K562 (cell line): ENCODE data around the gene FCHSD1. TPM values are rescaled to one million over a fixed set of nuclear protein-coding genes. Genes with fewer than 3 reads are reported as not detected.
A peak's percentile ranks its signal among the peaks of the same experiment; 100 is the strongest.

Experiments
- BACH1 ChIP-seq: fragments of 200-800 bp; sonication (Bioruptor generic); IDR thresholded peaks from 2 replicates; pipeline ENCODE4 v1.6.1; 2016; ENCODE audit warnings: missing genetic modification characterization, missing compliant biosample characterization
- BRD4 ChIP-seq: fragments of 200-600 bp; sonication (generic); IDR thresholded peaks from 2 replicates; pipeline ENCODE4 v1.6.1; 2017; ENCODE audit warnings: inconsistent platforms
- CBFA2T3 ChIP-seq: fragments of 450-650 bp; IDR thresholded peaks from 2 replicates; pipeline ENCODE4 v1.6.1; 2017
- CEBPB ChIP-seq: fragments of 450-650 bp; IDR thresholded peaks from 2 replicates; pipeline ENCODE4 v1.6.1; 2016; ENCODE audit warnings: missing genetic modification characterization, missing compliant biosample characterization
- CEBPG ChIP-seq, 3 experiments: fragments of 200-800 bp in 1 of 3; sonication (Bioruptor generic) in 1 of 3; sonication (generic) in 1 of 3; formaldehyde crosslinking in 1 of 3; IDR thresholded peaks in 2 of 3; conservative IDR thresholded peaks in 1 of 3; 2 replicates each; pipeline versions ENCODE4 v1.6.1 to v1.8.0; 2016 to 2022; ENCODE audit warnings: missing compliant biosample characterization in 2 of 3, missing genetic modification characterization in 2 of 3, mild to moderate bottlenecking in 1 of 3, missing genetic modification reagents in 1 of 3
- ETV1 ChIP-seq: fragments of 450-650 bp; conservative IDR thresholded peaks from 2 replicates; pipeline ENCODE4 v1.6.1; 2016; ENCODE audit warnings: missing genetic modification characterization, control low read depth, low read depth, missing compliant biosample characterization
- KLF16 ChIP-seq: IDR thresholded peaks from 2 replicates; pipeline ENCODE4 v1.6.1; 2016; ENCODE audit warnings: antibody characterized with exemption
- MAFG ChIP-seq: fragments of 450-650 bp; conservative IDR thresholded peaks from 2 replicates; pipeline ENCODE4 v1.6.1; 2016; ENCODE audit warnings: missing genetic modification characterization, missing compliant biosample characterization
- MYC ChIP-seq, 2 experiments: fragments of 250-450 bp in 1 of 2; sonication (Bioruptor Pico) in 1 of 2; IDR thresholded peaks; 2 replicates each; pipeline versions ENCODE4 v1.5.1 to v1.6.1; 2012 to 2021; ENCODE audit warnings: low read depth in 2 of 2, borderline replicate concordance in 1 of 2, improper control_type of control experiment in 1 of 2, low read length in 1 of 2, mild to moderate bottlenecking in 1 of 2, moderate library complexity in 1 of 2
- NR2F6 ChIP-seq: fragments of 450-650 bp; formaldehyde crosslinking; IDR thresholded peaks from 2 replicates; pipeline ENCODE4 v1.4.0; 2020; ENCODE audit warnings: mild to moderate bottlenecking
- RAD21 ChIP-seq, 2 experiments: fragments of 250-450 bp in 1 of 2; fragments of 450-650 bp in 1 of 2; sonication (Bioruptor Pico) in 1 of 2; formaldehyde crosslinking in 1 of 2; IDR thresholded peaks in 1 of 2; conservative IDR thresholded peaks in 1 of 2; 2 replicates each; pipeline versions ENCODE4 v1.4.0 to v1.8.0; 2020 to 2022; ENCODE audit warnings: mild to moderate bottlenecking in 2 of 2, moderate library complexity in 1 of 2
- SMARCE1 ChIP-seq: fragments of 450-650 bp; IDR thresholded peaks from 2 replicates; pipeline ENCODE4 v1.7.1; 2016; ENCODE audit warnings: mild to moderate bottlenecking
- SOX6 ChIP-seq: fragments of 450-650 bp; IDR thresholded peaks from 2 replicates; pipeline ENCODE4 v1.6.1; 2014; ENCODE audit warnings: mild to moderate bottlenecking
- ZNF212 ChIP-seq: fragments of 450-650 bp; formaldehyde crosslinking; IDR thresholded peaks from 2 replicates; pipeline ENCODE4 v1.4.0; 2020; ENCODE audit warnings: mild to moderate bottlenecking
- ZNF316 ChIP-seq: fragments of 450-650 bp; IDR thresholded peaks from 2 replicates; pipeline ENCODE4 v1.6.1; 2016
- polyA plus RNA-seq, 8 experiments: library from polyadenylated mRNA; depleted of rRNA in 4 of 8; stranded (reverse) in 5 of 8; unstranded in 3 of 8; fragments of >200 nt; fragmentation: Nextera tagmentation in 2 of 8; fragmentation: Illumina TruSeq in 1 of 8; extraction: Ambion mirVana in 2 of 8; extraction: Trizol in 1 of 8; gene quantifications; 2 replicates each; pipeline versions ENCODE4 v1.2.1 to v1.2.3, GENCODE V29; 2011 to 2014; ENCODE audit warnings: inconsistent platforms in 1 of 8, missing spikeins in 1 of 8
- total RNA-seq, 7 experiments: library from RNA; depleted of rRNA in 6 of 7; stranded (reverse); fragments of >200 nt in 6 of 7; fragmentation: Illumina TruSeq in 2 of 7; extraction: Trizol in 2 of 7; gene quantifications; 2 replicates each; pipeline versions ENCODE4 v1.2.1 to v1.2.3, GENCODE V29; 2011 to 2021; ENCODE audit warnings: low replicate concordance in 1 of 7
- TF ChIP-seq, protein P1 (sequence below): IDR thresholded peaks from 2 replicates; pipeline ENCODE4 v1.6.1; 2011; ENCODE audit warnings: borderline replicate concordance, low read depth, mild to moderate bottlenecking, moderate library complexity, low read length; ENCODE audit not compliant: insufficient read depth, poor library complexity, severe bottlenecking
- TF ChIP-seq, protein P2 (sequence below), 2 experiments: fragments of 450-650 bp; formaldehyde crosslinking in 1 of 2; IDR thresholded peaks; 2 replicates each; pipeline versions ENCODE4 v1.4.0 to v1.6.1; 2014 to 2020; ENCODE audit warnings: mild to moderate bottlenecking in 2 of 2, borderline replicate concordance in 1 of 2, low read depth in 1 of 2

The FCHSD1 gene
- total and polyA plus RNA-seq, 9 of the 15 experiments (the other 6 are each of a cell fraction or from before 2014, with no cell fraction given), result 0.35 to 37.5 (median 13.6) TPM

DNA sequence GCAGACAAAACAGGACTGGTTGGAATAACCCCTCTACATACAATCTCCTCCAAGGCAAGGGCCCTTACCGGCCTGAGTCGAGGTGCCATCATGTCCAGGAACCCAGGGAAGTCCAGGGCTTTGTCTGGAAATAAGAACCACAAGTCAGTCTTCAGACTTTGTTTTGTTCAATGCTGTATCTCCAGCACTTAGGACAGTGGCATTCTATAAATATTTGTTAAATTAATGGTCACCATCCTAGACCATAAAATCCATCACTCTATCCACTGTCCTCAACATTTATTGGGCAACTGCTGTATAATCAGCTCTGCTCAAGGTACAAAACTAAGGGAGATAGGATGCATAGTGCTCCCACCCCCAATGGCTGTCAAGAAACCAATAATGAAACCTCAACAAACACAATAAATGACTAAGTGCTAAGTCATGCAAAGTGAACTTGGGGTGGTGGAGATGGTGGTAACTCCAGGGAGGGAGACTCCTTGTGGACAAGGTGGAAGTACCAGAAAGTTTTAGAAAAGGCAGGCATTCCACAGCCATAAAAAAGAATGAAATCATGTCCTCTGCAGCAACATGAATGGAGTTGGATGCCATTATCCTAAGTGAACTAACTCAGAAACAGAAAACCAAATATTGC is 9.5 kb downstream of the FCHSD1 start (continued):
- TF ChIP-seq, protein P1, sequence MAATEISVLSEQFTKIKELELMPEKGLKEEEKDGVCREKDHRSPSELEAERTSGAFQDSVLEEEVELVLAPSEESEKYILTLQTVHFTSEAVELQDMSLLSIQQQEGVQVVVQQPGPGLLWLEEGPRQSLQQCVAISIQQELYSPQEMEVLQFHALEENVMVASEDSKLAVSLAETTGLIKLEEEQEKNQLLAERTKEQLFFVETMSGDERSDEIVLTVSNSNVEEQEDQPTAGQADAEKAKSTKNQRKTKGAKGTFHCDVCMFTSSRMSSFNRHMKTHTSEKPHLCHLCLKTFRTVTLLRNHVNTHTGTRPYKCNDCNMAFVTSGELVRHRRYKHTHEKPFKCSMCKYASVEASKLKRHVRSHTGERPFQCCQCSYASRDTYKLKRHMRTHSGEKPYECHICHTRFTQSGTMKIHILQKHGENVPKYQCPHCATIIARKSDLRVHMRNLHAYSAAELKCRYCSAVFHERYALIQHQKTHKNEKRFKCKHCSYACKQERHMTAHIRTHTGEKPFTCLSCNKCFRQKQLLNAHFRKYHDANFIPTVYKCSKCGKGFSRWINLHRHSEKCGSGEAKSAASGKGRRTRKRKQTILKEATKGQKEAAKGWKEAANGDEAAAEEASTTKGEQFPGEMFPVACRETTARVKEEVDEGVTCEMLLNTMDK, result peak; percentile 46
- TF ChIP-seq CBFA2T3 (peak; percentile 17; the same call in 1 of the 2 replicates), NR2F6 (CRISPR knock-in tag) (no peak), MAFG (tag) (peak; percentile 96), SOX6 (0 out of 2 replicates have a peak, but pooled peaks have one; percentile 32), MYC (IDR thresholded peaks at IDR 0.05; ENCODE audit: low read depth, low read length) (0 out of 2 replicates have a peak, but pooled peaks have one; percentile 19), MYC (CRISPR knock-in tag; IDR thresholded peaks at IDR 0.05; ENCODE audit: borderline replicate concordance, low read depth) (no peak), CEBPB (tag) (0 out of 2 replicates have a peak, but pooled peaks have one; percentile 17), RAD21 (CRISPR knock-in tag; conservative IDR thresholded peaks at IDR 0.05 in 1 of 2, IDR thresholded peaks at IDR 0.05 in 1 of 2) (peak; percentile 39 to 61), CEBPG (CRISPR knock-in tag; IDR thresholded peaks at IDR 0.05) (no peak), CEBPG (tag; conservative IDR thresholded peaks at IDR 0.05 in 1 of 2, IDR thresholded peaks at IDR 0.05 in 1 of 2) (peak in 1 of 2 experiments; percentile 40; a peak in 1 of 4 replicates), KLF16 (0 out of 2 replicates have a peak, but pooled peaks have one; percentile 12), ZNF316 (peak; percentile 93), BRD4 (no peak), ETV1 (tag) (0 out of 2 replicates have a peak, but pooled peaks have one; percentile 7), ZNF212 (no peak), SMARCE1 (no peak), BACH1 (tag) (peak; percentile 83)
- TF ChIP-seq, protein P2, sequence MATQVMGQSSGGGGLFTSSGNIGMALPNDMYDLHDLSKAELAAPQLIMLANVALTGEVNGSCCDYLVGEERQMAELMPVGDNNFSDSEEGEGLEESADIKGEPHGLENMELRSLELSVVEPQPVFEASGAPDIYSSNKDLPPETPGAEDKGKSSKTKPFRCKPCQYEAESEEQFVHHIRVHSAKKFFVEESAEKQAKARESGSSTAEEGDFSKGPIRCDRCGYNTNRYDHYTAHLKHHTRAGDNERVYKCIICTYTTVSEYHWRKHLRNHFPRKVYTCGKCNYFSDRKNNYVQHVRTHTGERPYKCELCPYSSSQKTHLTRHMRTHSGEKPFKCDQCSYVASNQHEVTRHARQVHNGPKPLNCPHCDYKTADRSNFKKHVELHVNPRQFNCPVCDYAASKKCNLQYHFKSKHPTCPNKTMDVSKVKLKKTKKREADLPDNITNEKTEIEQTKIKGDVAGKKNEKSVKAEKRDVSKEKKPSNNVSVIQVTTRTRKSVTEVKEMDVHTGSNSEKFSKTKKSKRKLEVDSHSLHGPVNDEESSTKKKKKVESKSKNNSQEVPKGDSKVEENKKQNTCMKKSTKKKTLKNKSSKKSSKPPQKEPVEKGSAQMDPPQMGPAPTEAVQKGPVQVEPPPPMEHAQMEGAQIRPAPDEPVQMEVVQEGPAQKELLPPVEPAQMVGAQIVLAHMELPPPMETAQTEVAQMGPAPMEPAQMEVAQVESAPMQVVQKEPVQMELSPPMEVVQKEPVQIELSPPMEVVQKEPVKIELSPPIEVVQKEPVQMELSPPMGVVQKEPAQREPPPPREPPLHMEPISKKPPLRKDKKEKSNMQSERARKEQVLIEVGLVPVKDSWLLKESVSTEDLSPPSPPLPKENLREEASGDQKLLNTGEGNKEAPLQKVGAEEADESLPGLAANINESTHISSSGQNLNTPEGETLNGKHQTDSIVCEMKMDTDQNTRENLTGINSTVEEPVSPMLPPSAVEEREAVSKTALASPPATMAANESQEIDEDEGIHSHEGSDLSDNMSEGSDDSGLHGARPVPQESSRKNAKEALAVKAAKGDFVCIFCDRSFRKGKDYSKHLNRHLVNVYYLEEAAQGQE (IDR thresholded peaks at IDR 0.05; ENCODE audit: borderline replicate concordance), result peak; percentile 62
- TF ChIP-seq, protein P2 (CRISPR knock-in tag; IDR thresholded peaks at IDR 0.05; ENCODE audit: low read depth), result no peak
